Sigmoid colon (tissue), 4 donors: ENCODE results near the gene CLTRN.

Source experiments
- CTCF ChIP-seq, 4 experiments: fragments of 450-650 bp in 3 of 4; fragments of 200-600 bp in 1 of 4; IDR thresholded peaks; one replicate each; pipeline ENCODE4 v1.5.1; 2016 to 2019; ENCODE audit warnings: antibody characterized with exemption in 4 of 4, mild to moderate bottlenecking in 3 of 4, moderate library complexity in 2 of 4
- EP300 ChIP-seq, 4 donors: sonication (generic); formaldehyde crosslinking; IDR thresholded peaks; one replicate each; pipeline ENCODE4 v1.6.1; 2017; ENCODE audit warnings: antibody characterized with exemption in 4 of 4
- POLR2A ChIP-seq, 2 donors: fragments of 450-650 bp; IDR thresholded peaks; one replicate each; pipeline ENCODE4 v1.6.1; 2016; ENCODE audit warnings: antibody characterized with exemption in 2 of 2, mild to moderate bottlenecking in 2 of 2, moderate library complexity in 2 of 2

- no peak for TF ChIP-seq CTCF (IDR thresholded peaks at IDR 0.05)
- no peak for TF ChIP-seq EP300 (IDR thresholded peaks at IDR 0.05)
- TF ChIP-seq POLR2A (IDR thresholded peaks at IDR 0.05), result no peak
These were observed 10.6 kb downstream of the CLTRN start for GRCh38 chrX:15653961-15654360.
